GM18502 (cell line): Measurements from ENCODE around the gene ANK3.
"Not testable (repeated sequence)": the region's sequence is repeated elsewhere in the genome, so short reads cannot be mapped to it uniquely, and the experiment has no call there.

Source experiments
- ATAC-seq: cut with Tn5 transposase; IDR thresholded peaks from one replicate; pipeline ENCODE4 v1.9.1; 2021; ENCODE audit warnings: mild to moderate bottlenecking; ENCODE audit not compliant: unreplicated experiment, poor library complexity

The ANK3 gene

DNA sequence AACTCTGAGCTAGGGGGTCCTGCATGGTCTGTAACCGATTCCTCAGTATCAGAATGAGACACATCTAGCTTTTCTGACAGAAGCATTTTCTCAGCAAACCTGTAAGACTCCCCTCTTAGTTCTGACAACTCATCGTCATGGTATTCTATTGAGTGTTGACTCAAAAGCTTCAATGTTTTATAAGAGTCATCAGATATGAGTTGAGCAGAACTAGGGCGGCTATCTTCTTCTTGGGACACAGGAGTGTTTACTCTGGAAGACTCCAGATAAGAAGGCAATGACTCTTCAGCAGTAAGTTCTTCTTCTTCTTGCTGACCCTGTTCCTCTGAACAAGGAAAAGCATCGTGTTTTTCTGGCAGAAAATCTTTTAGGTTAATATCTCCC is 316.3 kb downstream of the ANK3 start:
- no peak for ATAC-seq

DNA sequence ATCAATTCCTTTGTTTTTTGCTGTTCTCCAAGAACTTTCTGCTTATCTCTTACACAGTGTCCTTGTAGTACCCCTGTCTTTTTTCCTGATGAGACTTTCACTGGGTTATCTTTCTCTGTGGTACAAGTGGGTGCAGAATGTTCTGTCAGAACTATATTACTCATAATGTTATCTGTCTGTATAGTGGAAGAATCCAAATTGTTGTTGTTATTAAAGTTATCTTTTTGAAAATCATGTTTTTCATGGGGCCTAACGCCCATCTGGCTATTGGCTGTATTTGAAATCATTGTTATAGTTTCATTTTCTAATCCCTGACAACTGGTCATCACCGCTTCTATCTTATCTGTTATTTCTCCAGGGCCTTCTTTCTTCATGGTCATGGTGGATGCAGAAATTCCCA is 320.4 kb downstream of the ANK3 start:
- ATAC-seq: no peak

DNA sequence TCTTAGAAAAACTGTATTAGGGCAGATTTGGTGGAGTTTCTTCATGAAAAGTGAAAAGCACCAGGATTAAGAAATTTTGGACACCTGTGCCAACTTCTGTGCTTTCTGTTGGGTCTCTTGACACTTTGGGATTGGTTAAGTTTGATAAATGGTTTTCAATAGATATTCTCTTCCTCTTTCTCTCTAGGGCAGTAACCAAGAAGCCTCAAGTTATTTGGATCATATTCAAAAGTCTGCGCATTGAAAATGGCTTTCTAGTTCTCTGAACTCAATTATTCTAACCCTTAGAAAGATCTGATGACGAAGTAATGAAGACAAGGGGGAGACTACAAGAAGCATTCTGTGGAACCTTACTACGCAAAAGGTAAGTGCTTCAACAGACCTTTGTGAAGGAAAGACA is 339.3 kb downstream of the ANK3 start:
- no peak for ATAC-seq

DNA sequence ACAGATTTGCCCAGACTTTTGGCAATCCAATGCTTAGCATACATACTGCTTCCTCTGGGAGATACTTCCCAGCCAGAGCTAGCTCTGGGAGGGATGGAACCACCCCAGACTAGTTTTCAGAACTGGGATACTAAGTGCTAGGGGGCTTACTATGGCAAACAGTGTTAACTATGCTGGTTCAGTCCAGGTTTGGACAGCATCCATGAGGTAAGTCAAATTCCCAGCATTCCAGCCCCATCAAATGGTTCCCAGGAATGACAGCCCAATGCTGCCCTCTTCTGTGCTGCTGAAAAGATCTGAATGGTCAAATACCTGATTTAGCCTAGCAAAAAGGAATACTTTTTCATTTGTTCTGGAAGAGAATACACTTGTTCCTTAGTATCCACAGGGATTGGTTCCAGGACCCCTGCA is 341.6 kb downstream of the ANK3 start:
- no peak for ATAC-seq

DNA sequence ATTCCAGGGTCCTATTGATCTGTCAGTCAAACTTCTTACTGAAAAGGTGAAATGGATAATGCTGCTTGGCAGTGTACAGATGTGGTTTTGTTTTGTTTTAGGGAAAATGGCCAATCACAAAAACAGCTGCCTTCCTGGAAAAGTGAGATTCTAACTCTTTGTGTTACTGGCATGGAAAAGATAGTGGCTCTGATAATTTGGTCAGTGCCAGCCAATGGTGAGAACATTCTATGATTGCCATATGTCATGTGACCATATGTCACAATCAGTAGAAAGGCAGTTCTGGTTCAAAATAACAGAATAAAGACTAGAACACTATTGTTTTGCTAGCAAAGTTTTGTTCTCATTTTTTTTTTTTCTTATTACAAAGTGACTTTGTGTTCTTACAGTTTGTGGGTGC is 344.1 kb downstream of the ANK3 start:
- ATAC-seq: no peak

DNA sequence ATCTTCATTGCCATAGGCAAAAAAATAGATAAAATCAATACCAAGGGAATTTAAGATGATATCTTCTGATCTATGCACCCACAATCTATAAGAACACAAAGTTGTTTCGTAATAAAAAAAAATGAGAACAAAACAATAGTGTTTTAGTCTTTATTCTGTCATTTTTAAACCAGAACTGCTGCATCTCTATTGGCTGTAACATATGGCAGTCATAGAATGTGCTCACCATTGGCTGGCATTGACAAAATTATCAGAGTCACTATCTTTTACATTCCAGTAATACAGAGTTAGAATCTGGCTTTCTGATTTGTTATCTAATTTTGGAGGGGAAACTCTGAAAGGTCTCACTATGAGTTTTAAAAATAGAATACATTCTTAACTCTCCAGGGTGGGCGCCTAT is 344.7 kb downstream of the ANK3 start:
- no peak for ATAC-seq

DNA sequence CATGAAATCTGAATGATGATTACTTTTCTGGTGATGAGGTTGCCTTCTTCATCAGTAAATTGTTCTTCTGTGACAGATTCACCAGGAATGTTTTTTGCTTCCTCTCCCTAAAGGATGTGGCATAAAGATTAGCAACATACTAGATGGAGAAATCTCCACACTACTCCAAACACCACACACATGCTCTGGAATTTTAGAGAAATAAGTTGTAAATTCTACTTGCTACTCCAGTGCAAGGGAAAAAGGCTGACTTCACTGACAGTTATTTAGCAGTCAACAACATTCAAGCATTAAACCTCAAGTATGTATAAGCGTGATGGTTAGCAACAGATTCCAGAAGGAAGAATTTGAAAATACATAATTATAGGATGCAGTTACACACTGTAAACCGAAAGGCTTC is 345.4 kb downstream of the ANK3 start:
- no peak for ATAC-seq

DNA sequence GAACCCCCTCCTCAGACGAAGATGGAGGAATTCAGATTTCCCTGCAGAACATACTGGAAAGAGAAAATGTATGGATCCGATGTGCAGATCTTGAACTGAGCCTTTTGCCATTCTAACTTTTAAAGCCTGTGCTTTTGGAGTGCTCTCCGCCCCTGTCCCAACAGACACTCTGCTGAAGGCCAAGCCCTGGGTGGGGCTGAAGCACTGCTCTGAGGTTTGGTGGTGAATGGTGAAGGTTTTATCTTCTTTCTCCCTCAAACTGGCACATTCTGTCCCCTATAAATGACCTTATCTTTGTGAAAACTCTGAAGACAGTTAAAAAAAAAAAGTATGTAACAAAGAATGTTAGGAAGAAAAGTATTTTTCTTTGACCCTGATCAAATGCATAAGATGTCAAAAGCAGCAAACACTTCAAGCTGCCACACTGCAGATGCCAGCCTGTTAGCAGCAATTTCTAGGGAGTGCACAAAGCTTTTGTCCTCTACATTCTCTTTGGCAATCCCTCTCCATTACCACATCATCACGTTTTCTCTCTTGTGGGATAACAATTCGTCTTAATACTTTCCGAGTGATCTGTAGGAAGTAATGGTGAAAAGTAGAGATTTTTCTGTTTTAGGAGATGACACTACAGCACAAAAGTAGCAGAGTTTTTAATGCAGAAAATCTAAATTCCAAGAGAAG is 346.0 kb downstream of the ANK3 start:
- no peak for ATAC-seq

DNA sequence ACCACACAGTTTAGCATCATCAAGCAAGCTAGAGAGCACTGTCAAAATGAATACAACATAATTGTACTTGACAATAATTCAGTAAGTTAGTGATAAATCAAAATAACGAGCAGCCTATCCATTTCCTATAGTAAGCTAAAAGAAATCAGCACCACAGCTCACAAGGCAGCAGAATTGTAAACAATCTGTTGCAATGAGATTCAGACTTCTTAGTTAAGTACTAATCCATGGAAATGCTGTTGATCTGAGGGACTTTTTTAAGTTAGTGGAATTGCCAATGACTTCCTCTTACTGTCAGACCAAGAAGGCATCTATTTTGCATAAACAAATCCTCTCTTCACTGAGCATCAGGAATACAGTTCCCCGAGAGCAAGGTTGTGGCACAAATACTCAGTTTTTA is 346.8 kb downstream of the ANK3 start:
- ATAC-seq: no peak

DNA sequence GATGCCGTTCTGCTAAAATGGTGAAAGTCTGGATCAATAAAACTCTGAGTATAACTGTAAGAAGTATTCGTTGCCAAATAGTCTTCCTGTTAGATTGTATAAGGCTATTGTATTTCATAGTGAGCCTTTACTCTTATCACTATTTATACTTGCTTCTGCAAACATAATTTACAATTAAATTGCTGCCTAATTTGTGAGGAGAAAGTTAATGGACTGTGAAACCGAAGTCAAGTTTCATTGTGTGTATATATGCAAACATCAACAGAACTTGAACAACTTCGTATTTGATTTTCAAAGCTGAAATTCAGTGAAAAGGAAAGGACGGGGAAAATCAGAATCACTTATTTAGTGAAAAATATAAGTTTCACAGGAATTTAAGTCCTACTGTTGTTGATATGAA is 347.4 kb downstream of the ANK3 start:
- ATAC-seq: no peak

DNA sequence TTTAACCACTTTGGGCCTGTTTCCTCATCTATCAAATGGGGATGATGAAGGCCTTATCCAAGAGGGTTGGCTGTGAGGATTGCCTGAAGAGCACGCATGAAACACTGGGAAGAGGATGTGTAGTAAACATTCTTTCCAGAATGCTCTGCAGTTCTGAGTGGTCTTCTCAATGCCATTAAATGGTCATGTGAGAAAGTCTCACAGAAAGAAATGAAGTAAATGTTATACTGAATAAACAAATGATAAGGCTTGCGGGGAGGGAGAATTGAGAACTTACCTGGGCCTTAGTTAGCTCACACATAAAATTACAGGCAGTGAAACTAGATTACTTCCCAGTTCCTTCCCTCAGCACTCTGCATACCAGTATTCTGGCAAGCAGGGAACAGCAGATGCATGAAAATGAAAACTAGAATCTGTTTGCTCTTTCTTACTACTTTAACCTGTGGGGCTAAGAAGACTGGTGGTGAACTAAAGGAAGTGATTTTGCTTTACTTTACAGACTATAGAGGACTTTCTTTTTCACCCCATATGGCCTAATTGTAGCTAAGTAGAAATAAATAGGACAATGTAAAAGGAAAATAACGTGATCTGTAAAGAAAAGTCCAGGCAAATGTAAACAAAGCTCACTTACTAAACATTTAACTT is 348.1 kb downstream of the ANK3 start:
- no peak for ATAC-seq

DNA sequence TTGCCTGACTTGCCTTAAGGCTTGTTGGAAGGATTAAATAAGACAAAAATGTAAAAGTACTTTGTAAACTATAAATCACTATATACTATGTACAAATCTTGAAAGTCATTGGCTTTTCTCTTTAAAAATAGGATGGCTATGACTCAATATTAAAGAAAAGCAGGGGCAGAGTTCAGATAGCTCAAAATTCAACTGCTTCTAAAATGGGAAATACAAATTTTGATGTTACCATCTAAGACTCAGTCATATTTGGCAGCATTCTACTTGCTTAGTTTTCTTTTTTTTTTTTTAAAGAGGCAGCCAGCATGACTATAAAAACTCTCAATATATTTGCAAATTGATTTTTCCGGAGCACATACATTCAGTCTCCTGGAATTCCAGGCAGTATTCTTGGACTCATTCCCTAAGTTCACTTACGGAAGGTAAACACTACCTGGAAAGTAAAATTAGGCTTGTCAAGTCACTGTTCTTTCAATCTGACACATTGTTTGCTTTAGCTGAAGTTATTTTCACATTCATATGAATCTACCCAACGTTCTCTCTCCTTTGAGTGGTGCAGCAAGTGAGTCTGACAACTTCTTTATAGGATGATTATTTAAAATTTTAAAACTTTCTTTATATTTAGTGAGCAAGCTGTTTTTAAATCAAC is 349.5 kb downstream of the ANK3 start:
- no peak for ATAC-seq

DNA sequence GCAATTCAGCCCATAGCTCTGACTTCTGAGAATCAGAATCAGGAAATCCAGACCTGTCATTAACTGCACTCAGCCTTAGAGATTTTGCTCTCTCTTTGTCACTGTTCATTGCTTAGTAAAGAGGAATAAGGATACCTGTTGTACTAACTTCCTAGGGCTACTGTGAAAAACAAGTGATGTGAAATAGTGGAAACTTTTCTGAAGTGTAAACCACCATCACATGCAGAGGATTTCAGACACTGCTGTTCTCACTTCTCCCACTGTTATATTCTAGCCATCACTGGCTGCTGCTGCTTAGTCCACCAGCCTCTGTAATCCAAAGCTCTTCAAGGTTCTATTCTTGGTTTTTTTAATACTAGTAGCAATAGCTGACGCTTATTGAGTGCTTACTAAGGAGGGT is 353.7 kb downstream of the ANK3 start:
- no peak for ATAC-seq

DNA sequence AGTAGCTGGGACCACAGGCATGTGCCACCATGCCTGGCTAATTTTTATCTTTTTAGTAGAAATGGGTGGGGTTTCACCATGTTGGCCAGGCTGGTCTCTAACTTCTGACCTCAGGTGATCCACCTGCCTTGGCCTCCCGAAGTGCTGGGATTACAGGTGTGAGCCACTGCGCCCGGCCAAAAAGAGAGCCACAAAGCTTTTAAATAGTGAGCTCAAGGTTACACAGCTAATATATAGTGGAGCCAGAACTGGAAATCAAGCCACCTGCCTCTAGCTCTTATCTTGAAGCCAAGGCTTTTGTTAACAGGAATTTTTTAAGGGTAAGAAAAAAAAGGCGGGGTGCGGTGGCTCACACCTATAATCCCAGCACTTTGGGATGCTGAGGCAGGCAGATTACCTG is 354.3 kb downstream of the ANK3 start:
- ATAC-seq: not testable (repeated sequence)

DNA sequence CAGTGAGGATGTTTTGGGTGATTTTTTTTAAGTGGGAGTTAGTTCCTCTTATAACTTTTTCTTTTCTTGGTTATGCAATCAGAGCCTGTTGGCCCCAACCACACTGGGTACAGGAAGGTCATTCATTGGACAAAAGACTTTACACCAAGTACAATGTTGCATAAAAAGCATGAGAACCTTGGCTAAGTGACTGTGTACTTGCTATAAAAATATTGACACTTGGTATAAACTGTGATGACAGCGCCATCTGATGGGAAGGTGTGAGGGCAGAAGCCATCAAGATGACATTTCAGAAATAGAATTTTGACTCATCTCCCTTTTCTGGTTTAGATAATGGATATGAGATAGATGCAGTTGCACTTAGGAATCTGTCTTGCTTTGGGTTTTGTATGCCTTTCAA is 357.0 kb downstream of the ANK3 start:
- ATAC-seq: peak; percentile 57

DNA sequence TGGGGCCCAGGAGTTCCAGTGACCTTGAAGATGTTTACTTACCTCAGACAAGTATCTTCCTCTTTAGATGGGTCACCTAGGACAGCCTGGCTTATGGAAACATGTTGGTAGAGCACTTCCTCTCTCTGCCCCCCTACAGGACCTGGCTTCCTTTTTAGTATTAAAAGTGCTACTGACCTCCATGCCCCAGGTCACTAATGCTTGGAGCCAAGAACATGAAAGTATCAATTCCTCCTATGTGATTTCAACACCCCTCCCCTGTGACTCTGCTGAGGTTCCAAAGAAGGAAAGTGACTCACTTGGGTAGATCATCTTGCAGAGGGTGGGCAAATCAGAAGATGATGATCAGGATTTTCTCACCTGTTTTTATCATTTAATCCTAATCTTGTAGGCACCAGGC is 358.0 kb downstream of the ANK3 start:
- ATAC-seq: peak; percentile 63

DNA sequence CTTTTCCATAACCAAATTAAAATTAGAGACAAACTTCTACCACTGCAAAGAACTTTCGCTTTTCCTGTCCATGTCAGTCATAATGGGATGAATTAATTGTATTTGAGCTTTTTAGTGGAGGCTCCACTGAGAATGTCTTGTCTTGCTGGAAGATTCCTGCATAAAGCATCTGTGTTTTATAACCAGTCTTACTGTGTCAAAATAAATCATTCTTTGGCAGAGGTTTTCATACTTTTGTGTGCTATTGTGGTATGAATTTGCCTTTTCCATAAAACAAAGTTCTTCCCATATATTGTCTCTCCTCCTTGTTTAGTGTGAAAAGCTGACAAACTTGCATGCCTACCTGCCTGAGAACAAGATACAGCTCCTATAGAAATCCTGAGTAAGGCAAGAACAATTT is 358.5 kb downstream of the ANK3 start:
- no peak for ATAC-seq

DNA sequence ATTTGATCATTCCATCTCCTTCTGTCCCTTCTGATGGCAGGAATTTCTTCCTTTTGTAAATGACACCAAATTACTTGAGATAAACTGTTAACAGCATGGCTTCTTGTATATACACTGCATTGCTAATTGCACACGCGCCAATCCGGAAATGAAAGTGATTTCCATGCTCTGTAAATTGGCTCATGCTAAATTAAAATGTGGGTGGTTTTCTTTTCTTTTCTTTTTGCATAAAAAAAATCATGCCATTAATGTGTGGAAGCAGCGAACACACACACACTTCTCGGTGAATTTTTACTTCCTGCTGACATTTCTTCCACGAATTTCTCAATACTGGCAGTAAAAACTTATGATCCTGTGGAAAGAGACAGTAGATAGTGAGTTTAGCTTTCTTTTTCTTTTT is 360.2 kb downstream of the ANK3 start:
- no peak for ATAC-seq

DNA sequence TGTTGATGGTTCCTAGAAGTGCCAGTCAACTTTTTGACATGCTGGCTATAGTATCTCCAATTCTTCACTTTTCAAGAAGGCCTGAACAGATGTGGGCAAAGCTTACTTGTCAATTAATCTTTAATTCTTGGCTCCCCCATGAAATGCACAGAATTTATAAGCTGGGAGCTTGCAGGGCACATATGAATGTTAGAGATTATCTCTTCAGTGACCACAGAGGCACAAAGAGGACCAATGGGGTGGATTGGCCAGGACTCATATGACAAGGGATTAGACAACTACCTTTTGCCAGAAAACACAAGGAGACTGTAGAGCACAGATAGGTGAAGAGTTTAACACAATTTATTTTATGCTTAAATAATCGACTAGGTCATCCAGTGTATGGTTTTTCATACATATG is 361.6 kb downstream of the ANK3 start:
- ATAC-seq: no peak

DNA sequence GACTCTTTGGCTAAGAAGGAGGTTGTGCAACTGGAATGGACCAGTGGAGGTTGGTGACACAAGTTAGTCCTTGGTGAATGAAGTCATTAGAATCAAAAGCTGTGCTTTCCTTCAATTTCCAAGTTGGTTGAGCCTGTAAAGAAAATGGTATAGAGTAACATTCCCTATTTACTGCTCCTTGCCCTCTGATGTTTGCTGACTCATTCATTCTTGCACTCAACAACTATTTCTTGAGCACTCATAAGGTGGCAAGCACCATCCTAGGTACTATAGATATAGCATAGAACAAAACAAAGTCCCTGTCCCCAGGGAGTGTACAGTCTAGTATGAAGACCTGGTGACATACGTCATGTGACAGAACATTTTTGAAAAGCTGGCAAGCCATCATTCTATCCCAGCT is 364.4 kb downstream of the ANK3 start:
- ATAC-seq: no peak

DNA sequence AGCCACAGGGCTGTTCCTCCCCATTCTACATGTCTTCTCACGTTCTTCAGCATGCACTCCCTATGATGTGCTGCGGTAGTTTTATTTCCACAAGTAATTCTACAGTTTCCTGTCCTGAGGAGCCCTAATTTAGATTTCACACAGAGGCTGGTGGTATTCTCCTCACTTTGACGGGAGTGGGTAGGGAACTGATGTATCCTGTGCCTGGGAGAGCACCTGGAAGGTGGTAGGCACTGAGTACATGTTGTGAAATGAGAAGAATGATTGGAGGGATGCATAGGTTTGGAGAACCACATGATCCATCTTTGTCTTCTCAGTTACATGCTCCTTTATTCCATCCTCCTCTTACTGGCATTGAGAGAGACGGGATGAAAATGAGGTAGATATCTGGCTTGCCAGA is 365.2 kb downstream of the ANK3 start:
- no peak for ATAC-seq
